GM18498 (cell line): Measurements from ENCODE around the gene COMMD6.
"Not testable (repeated sequence)": the region's sequence is repeated elsewhere in the genome, so short reads cannot be mapped to it uniquely, and the experiment has no call there.

Experiments used
- ATAC-seq: cut with Tn5 transposase; IDR thresholded peaks from one replicate; pipeline ENCODE4 v1.9.1; 2021; ENCODE audit warnings: mild to moderate bottlenecking, moderate library complexity; ENCODE audit not compliant: unreplicated experiment

Gene COMMD6

DNA sequence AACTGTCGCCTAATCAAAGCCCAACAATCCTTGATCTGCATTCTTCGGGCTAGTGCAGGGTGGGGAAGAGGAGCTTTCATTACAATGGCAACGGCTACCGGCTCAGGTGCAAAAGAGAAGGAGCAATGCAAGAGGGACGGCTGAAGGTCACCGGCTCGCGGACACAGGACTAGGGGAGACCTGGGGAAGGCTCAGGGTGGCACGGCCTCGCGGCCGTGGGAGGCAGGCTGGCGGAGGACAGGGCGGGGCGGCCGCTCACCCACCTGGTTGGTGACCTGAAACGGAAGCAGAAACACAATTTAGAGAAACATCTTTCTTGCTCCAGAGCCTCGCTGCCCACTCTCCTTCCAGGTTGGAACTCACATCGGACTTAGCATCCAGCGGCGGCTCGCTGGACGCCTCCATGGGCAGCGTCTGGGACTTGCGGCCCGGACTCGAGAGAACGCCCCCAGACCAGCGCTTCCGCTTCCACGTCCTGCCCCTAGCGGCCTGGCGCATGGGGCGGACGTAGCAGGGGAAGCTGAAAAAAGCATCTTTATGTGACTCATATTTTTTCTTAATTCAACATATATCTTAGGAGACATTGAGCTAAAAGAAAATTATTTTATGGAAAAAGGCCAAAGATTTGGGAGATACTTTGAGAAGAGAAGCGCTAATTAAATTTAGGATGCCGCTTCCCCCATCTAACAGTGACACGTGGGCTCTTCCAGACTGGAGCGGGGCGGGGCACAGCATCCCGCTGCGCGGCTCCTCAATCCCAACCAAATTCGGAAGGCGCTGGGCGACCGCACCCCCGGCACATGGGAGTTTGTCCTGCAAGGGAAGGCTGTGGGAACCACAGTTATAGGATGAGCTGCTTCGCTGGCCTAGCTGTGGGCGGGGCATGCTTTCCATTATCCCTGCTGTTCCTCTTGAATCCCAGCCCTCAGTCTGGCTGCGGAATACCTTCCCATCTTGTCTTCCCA, at the start of gene COMMD6:
COMMD6 (minus strand) TSS at position 441 of the 965 bp plus-strand sequence; CDS start at position 405, 36 bp downstream.
- peak; percentile 99 for ATAC-seq

DNA sequence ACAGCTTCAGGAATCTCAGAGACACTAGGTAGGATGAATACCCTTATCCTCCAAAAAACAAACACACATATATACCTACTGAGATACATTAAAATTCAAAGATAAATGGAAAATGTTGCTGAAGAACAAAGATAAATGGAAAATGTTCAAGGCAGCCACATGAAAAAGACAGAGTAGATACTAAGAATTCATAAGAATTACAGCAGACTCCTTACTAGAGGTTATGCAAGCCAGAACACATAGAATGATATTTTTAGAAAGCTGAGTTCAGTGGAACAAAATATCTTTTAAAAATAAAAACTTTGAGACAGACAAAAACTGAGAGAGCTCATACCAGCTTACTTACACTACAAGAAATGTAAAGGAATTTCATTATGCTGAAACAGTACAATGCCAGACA, 47.5 kb upstream of the COMMD6 start:
- ATAC-seq = no peak

DNA sequence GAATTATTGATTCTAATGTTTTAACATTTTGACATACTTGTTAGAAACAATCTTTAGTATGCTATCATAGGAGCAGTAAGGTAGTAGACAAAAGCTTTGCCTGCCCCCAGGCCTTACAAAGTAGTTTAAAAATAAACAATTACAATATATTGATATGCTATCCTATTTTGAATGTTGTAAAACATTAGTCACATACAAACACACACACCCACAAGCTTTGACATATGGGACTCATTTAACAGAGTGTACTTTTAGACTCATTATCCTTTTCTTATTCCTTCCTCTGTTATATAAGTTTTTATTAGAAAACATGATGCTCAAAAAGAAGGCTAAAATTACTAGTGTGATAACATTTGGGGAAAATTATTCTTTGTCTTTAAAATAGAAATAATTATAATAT, 45.5 kb upstream of the COMMD6 start:
- ATAC-seq = no peak

DNA sequence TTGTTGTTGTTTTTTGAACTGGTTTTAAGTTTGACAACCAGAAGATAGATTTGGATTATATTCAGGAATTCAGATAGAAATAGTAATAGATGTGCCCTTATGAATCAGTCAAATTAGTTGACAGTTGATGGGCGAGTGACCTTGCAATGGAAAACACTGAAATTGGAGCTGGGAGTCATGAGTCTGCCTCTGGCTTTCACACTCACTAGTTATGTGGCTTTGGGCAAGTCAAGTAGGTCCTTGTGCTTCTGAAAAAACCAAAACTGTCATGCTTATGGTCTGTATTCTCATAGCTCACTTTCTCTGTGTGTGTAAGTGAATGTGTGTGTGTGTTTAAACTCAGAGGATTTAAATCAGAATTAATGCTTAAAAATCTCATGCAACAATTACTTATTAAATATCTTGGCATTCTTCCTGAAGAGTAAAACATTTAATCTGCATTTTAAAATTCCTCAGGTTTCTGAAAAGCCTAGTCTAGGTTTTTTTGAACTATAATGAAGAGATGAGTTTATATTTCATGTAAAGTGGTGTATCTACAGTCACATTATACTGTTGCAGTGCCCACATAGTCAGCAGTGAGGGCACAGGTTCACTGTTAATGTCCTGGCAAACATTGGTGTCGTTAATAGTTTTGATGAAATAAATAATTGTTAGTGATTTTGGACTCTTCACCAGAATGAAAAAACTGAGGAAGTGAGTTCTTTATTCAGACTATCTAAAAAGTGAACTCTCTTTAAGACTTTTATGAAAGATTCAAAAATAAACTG, 44.4 kb upstream of the COMMD6 start:
- no peak for ATAC-seq

GRCh38 chr13:75579529-75579928, 41.9 kb upstream of the COMMD6 start:
- ATAC-seq = peak; percentile 64

- ATAC-seq = no peak
Observed at GRCh38 chr13:75569576-75569975, 31.9 kb upstream of the COMMD6 start.

DNA sequence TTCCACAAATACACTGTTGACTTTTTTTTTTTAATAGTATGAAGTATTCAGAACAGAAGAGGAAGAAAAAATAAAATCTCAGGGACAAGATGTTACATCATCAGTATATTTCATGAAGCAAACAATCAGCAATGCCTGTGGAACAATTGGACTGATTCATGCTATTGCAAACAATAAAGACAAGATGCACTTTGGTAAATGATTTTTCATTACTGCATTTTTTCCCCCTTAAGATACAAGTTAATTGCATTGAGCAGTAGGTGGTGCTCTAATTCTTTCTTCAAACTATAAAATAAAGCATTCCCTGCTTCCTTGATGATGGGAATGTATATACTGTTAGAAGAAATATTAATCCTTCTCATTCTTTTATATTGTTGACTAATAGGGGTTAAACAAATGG, 29.0 kb upstream of the COMMD6 start:
- no peak for ATAC-seq

DNA sequence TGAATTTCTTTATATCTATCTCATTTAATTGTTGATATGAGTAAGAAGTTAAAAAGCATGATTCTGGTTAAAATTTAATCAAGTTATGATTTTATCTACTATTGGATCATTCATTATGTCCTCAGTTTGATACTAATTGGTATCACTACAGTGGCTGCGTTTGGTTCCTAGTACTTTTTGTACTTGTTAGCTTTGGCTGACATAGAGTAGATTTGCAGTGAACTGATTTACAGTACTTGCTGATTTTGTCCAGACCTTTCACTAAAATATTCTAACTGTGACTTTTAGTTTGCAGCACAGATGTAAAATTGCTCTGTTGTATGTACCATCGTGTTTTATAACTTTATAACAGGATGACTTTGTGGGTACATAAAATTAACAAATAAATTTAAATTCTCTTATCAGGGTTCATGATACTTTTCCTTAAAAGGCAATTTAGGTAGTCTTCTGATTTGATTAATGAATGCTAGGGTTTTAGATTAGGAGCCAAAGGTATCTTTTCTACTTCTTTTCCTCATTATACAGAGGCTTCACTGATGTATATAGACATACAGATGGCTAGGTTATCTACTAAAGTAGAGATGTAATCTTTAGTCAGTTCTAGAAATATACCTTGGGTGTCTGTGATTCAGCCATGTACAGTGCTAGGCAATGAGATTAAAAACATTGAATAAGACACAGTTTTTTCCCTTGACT, 20.7 kb upstream of the COMMD6 start:
- ATAC-seq = no peak

- no peak for ATAC-seq
Observed at GRCh38 chr13:75556961-75557360, 19.3 kb upstream of the COMMD6 start.

- ATAC-seq = no peak
Observed at GRCh38 chr13:75555836-75556235, 18.2 kb upstream of the COMMD6 start.

- no peak for ATAC-seq
Observed at GRCh38 chr13:75554981-75555380, 17.3 kb upstream of the COMMD6 start.

DNA sequence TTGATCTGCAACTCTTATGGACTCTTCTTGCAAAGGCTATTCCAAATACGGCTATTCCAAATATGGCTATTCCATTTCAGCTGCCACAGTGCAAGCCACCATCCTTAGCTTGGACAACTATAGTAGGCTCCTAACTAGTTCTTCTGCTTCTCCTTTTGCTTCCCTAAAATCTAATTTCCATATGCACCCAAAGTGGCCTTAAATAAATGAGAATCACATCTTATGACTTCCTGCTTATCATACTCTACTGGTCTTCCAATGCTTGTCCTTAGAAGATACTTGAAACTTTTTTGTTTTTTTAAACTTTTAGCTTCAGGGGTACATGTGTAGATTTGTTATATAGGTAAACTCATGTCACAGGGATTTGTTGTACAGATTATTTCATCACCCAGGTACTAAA, 16.8 kb upstream of the COMMD6 start:
- no peak for ATAC-seq

DNA sequence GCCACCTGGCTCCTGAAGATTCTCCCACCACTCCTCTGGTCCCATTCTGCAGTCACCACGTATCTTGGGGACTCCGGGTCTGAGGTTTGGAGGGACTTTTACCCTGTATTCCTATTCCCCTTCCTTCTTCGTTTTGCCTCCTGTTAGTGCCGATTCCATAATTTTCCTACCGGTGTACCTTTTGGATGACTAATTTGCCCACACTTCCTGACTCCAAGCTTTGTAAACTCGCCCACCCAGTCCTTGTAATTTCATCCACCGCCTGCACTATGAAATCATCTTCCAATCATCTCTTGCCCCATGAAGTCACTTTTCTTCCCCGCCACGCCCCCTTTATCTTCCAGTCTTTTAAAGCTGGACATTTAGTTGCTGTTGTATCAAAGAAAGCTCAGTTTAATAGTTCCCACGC, 12.5 kb upstream of the COMMD6 start:
- ATAC-seq = peak; percentile 9

- peak; percentile 98 for ATAC-seq
Observed at GRCh38 chr13:75549262-75550158, 11.9 kb upstream of the COMMD6 start, which contains the start of gene UCHL3. UCHL3 (plus strand) TSS chr13:75549791; CDS start chr13:75549821, 30 bp downstream.

GRCh38 chr13:75547917-75548316, 10.3 kb upstream of the COMMD6 start:
- no peak for ATAC-seq

GRCh38 chr13:75545386-75545785, 7.7 kb upstream of the COMMD6 start:
- ATAC-seq = not testable (repeated sequence)

- no peak for ATAC-seq
Observed at GRCh38 chr13:75544681-75545330, 7.2 kb upstream of the COMMD6 start.

DNA sequence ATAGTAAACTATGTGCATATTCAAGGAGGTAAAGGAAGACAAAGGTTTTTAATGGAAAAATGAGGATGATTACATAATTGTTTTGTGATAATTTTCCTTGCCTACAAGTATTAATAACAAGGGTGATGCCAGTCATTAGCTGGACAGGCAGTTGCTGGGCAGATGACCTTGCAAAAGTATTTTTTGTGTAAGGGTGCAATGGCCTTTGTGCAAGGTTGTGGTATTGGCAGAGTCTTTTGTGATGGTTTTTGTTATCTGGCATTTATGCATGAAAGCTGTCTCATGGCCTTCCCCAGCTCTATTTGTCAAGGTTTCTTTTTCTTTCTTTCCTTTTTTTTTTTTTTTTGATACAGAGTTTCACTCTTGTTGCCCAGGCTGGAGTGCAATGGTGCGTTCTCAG, 4.3 kb upstream of the COMMD6 start:
- no peak for ATAC-seq

DNA sequence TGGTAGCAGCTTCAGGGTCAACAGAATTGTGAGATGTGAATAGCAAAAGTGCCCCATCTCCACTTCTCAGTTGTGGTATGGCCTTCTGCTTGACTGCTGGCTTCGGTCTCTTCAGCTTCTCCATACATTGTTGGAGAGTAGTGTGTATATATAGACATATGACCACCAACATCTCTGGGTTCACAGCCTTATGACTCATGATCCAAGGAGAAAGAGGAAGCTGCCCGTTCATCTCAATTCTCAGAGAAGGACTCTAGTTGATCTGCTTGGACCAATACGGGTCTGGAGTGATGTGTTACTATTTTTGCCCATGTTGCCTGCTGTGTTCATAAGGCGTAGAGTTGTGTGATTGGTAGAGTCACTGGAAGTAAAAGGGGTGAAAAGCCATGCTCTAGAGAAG, 3.6 kb upstream of the COMMD6 start:
- ATAC-seq = no peak

DNA sequence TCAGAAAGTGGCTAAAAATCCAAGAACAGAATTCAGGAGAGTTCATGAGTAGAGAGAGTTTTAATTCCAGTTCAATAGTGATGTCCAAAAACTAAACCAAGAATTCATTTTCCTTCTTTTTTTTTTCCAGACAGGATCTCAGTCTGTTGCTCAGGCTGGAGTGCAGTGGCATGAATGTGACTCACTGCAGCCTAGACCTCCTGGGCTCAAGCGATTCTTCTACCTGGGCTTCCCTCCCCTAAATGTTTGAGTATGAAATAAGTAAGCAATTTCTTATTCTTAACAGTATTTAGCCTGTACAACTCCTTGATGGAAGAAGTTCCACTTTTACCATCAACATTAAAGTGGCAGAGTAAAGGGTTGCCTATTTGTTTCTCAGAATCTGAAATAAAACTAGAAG, 3.8 kb downstream of the COMMD6 start:
- no peak for ATAC-seq
